HCEC 1CT (cell line): Measurements from ENCODE around the gene EFS.
"Not testable (repeated sequence)": the region's sequence is repeated elsewhere in the genome, so short reads cannot be mapped to it uniquely, and the experiment has no call there.

Source experiments
- DNase-seq: peaks from one replicate; pipeline ENCODE4 v3.0.0-alpha.2; 2017

The EFS gene

GRCh38 chr14:23365036-23365731 is at the start of gene EFS:
Gene EFS, minus strand, starts transcription at chr14:23365172. Its CDS starts 147 bp downstream, at chr14:23365025.
- DNase-seq: no peak

GRCh38 chr14:23414254-23414653 is 49.3 kb upstream of the EFS start:
- no peak for DNase-seq

GRCh38 chr14:23413681-23414080 is 48.7 kb upstream of the EFS start:
- no peak for DNase-seq

GRCh38 chr14:23411563-23412525 is 46.9 kb upstream of the EFS start:
- DNase-seq: no peak

- DNase-seq: no peak
Measured at GRCh38 chr14:23409966-23410635, 45.1 kb upstream of the EFS start.

- DNase-seq: no peak
Measured at GRCh38 chr14:23409475-23409874, 44.5 kb upstream of the EFS start.

- DNase-seq: no peak
Measured at GRCh38 chr14:23408307-23408630, 43.3 kb upstream of the EFS start.

- DNase-seq: no peak
Measured at GRCh38 chr14:23407516-23408306, 42.7 kb upstream of the EFS start, which contains the start of gene MYH6. Gene MYH6, minus strand, starts transcription at chr14:23408273. Its CDS starts 1,050 bp downstream, at chr14:23407223.

- no peak for DNase-seq
Measured at GRCh38 chr14:23406725-23407355, 41.9 kb upstream of the EFS start.

- no peak for DNase-seq
Measured at GRCh38 chr14:23406244-23406643, 41.3 kb upstream of the EFS start.

- no peak for DNase-seq
Measured at GRCh38 chr14:23405516-23406025, 40.6 kb upstream of the EFS start.

GRCh38 chr14:23405096-23405495 is 40.1 kb upstream of the EFS start:
- DNase-seq: no peak

- no peak for DNase-seq
Measured at GRCh38 chr14:23404331-23404900, 39.4 kb upstream of the EFS start.

GRCh38 chr14:23403908-23404307 is 38.9 kb upstream of the EFS start:
- no peak for DNase-seq

- no peak for DNase-seq
Measured at GRCh38 chr14:23403139-23403438, 38.1 kb upstream of the EFS start.

GRCh38 chr14:23402296-23403138 is 37.5 kb upstream of the EFS start:
- DNase-seq: no peak

- no peak for DNase-seq
Measured at GRCh38 chr14:23401291-23401690, 36.3 kb upstream of the EFS start.

GRCh38 chr14:23400496-23401149 is 35.7 kb upstream of the EFS start:
- DNase-seq: not testable (repeated sequence)

GRCh38 chr14:23399591-23399990 is 34.6 kb upstream of the EFS start:
- no peak for DNase-seq

- DNase-seq: no peak
Measured at GRCh38 chr14:23399136-23399535, 34.2 kb upstream of the EFS start.
